Spleen (tissue), 11 donors: ENCODE results near the gene PCCA. TPM values are rescaled to one million over a fixed set of nuclear protein-coding genes. Genes with fewer than 3 reads are reported as not detected.

Source experiments
- DNase-seq: peaks from one replicate; pipeline ENCODE4 v3.0.0-alpha.2; 2020
- H3K27ac ChIP-seq, 8 donors: fragments of 200-600 bp; sonication (generic) in 7 of 8; 1 replicate in 4 of 8; 2 replicates in 4 of 8; pipeline versions ENCODE4 v1.5.0 to v1.8.0; 2016 to 2021; ENCODE audit warnings: inconsistent platforms in 4 of 8, mild to moderate bottlenecking in 4 of 8, moderate library complexity in 1 of 8
- H3K27me3 ChIP-seq, 7 donors: fragments of 200-600 bp; sonication (generic) in 6 of 7; replicated peaks in 1 of 7; 1 replicate in 4 of 7; 2 replicates in 3 of 7; pipeline versions ENCODE4 v1.5.0 to v1.8.0; 2016 to 2021; ENCODE audit warnings: inconsistent platforms in 3 of 7, mild to moderate bottlenecking in 1 of 7
- H3K36me3 ChIP-seq, 6 donors: fragments of 200-600 bp; sonication (generic) in 5 of 6; 1 replicate in 4 of 6; 2 replicates in 2 of 6; pipeline versions ENCODE4 v1.5.0 to v1.8.0; 2016 to 2021; ENCODE audit warnings: inconsistent platforms in 2 of 6
- H3K4me1 ChIP-seq, 6 donors: fragments of 200-600 bp; sonication (generic) in 5 of 6; 1 replicate in 3 of 6; 2 replicates in 3 of 6; pipeline versions ENCODE4 v1.5.0 to v1.8.0; 2016 to 2021; ENCODE audit warnings: inconsistent platforms in 3 of 6
- H3K4me3 ChIP-seq, 8 donors: fragments of 200-600 bp; sonication (generic) in 7 of 8; 1 replicate in 4 of 8; 2 replicates in 4 of 8; pipeline versions ENCODE4 v1.5.0 to v1.8.0; 2016 to 2021; ENCODE audit warnings: inconsistent platforms in 4 of 8, mild to moderate bottlenecking in 4 of 8, moderate library complexity in 2 of 8
- H3K9me3 ChIP-seq, 8 donors: fragments of 200-600 bp; sonication (generic) in 7 of 8; 1 replicate in 4 of 8; 2 replicates in 4 of 8; pipeline versions ENCODE4 v1.5.0 to v1.8.0; 2016 to 2021; ENCODE audit warnings: inconsistent platforms in 4 of 8
- CTCF ChIP-seq, 11 experiments: fragments of 200-600 bp in 7 of 11; fragments of 450-650 bp in 4 of 11; sonication (generic) in 4 of 11; IDR thresholded peaks in 8 of 11; conservative IDR thresholded peaks in 3 of 11; 1 replicate in 7 of 11; 2 replicates in 4 of 11; pipeline versions ENCODE4 v1.4.0 to v1.8.0; 2016 to 2021; ENCODE audit warnings: antibody characterized with exemption in 11 of 11, inconsistent platforms in 4 of 11, mild to moderate bottlenecking in 1 of 11
- POLR2A ChIP-seq, 3 donors: fragments of 450-650 bp; IDR thresholded peaks; one replicate each; pipeline ENCODE4 v1.5.1; 2017; ENCODE audit warnings: antibody characterized with exemption in 3 of 3, mild to moderate bottlenecking in 1 of 3
- POLR2AphosphoS5 ChIP-seq, 3 donors: sonication (generic); formaldehyde crosslinking; IDR thresholded peaks; one replicate each; pipeline ENCODE4 v1.5.1; 2017; ENCODE audit warnings: antibody characterized with exemption in 3 of 3
- WGBS, 5 donors: extraction: QIAGEN DNeasy Blood & Tissue Kit in 3 of 5; methylation state at CpG; one replicate each; pipeline versions ENCODE4 v1.1.5 to v1.1.7; 2013 to 2018; 5-methylcytosine and 5-hydroxymethylcytosine counted together
- intact Hi-C: fragments of 100-400 bp; cut with DNase I; formaldehyde crosslinking; loops from one replicate; pipeline ENCODE4 v1.15.0; 2023; ENCODE audit warnings: low total_unique reads
- polyA plus RNA-seq, 3 donors: library from polyadenylated mRNA; stranded (reverse); fragments of 200-250 nt; gene quantifications; one replicate each; pipeline ENCODE4 v1.2.1, GENCODE V29; 2013
- total RNA-seq, 7 donors: library from RNA; depleted of rRNA in 3 of 7; stranded (reverse); fragments of >200 nt in 3 of 7; fragmentation: NEBNext Ultra II Directional in 4 of 7; extraction: Animal tissue kit (Norgen Biotek cat#: 25700) in 4 of 7; gene quantifications; one replicate each; pipeline versions ENCODE4 v1.1.0 to v1.2.1, GENCODE V29; 2016 to 2021
- donor health status: healthy with polysubstance abuse.
- donor health status: DM: no; HTN: no; CAD: no; lungs with moderate emphysema.
- donor health status: DM: no; HTN: no; CAD: no.
- donor health status: Bipolar disorder and iron deficiency.
- donor health status: healthy.
- donor health status: DM: no; HTN: no; CAD: no.
- donor health status: DM: yes; HTN: yes; CAD: no.

The PCCA gene
- total and polyA plus RNA-seq, 10 donors = 9.3 to 54.9 (median 43.9) TPM

GRCh38 chr13:100503622-100504021, 414.7 kb downstream of the PCCA start:
- H3K4me3 ChIP-seq = no peak overlapping the region
- DNase-seq = no peak
- TF ChIP-seq CTCF (IDR thresholded peaks at IDR 0.05 in 8 of 11, conservative IDR thresholded peaks at IDR 0.05 in 3 of 11) (no peak), POLR2AphosphoS5 (IDR thresholded peaks at IDR 0.05) (no peak), POLR2A (IDR thresholded peaks at IDR 0.05) (no peak)
- no peaks in the 10 kb centered on the region for H3K9me3 ChIP-seq
- H3K4me1 ChIP-seq = peaks cover 0 to 18% (median 12%) of the 10 kb centered on the region in 6 donors
- 94 to 100% (median 96%) methylated on average over 3 of the region's 3 CpGs for WGBS, 5 donors
- intact Hi-C loops = no loop called here
- H3K27me3 ChIP-seq = no peaks in the 10 kb centered on the region
- no peaks in the 10 kb centered on the region for H3K36me3 ChIP-seq
- H3K27ac ChIP-seq = no peak overlapping the region

- H3K27me3 ChIP-seq = no peaks in the 10 kb centered on the region
- intact Hi-C loops = no loop called here
- peaks cover 0 to 18% (median 12%) of the 10 kb centered on the region in 6 donors for H3K4me1 ChIP-seq
- H3K27ac ChIP-seq = no peak overlapping the region
- no peaks in the 10 kb centered on the region for H3K36me3 ChIP-seq
- 70 to 77% (median 75%) methylated on average over 12 to 15 of the region's 15 CpGs for WGBS, 5 donors
- no peak overlapping the region for H3K4me3 ChIP-seq
- no peak for DNase-seq
- no peak for TF ChIP-seq CTCF (IDR thresholded peaks at IDR 0.05 in 8 of 11, conservative IDR thresholded peaks at IDR 0.05 in 3 of 11)
- no peak for TF ChIP-seq POLR2A (IDR thresholded peaks at IDR 0.05)
- no peak for TF ChIP-seq POLR2AphosphoS5 (IDR thresholded peaks at IDR 0.05)
- H3K9me3 ChIP-seq = no peaks in the 10 kb centered on the region
These were observed 417.3 kb downstream of the PCCA start for GRCh38 chr13:100506154-100506553.

GRCh38 chr13:100506600-100507422, 417.9 kb downstream of the PCCA start:
- intact Hi-C loops = no loop called here
- TF ChIP-seq CTCF (IDR thresholded peaks at IDR 0.05 in 8 of 11, conservative IDR thresholded peaks at IDR 0.05 in 3 of 11) = no peak
- no peak for TF ChIP-seq POLR2AphosphoS5 (IDR thresholded peaks at IDR 0.05)
- no peak for TF ChIP-seq POLR2A (IDR thresholded peaks at IDR 0.05)
- no peak for DNase-seq
- Histone ChIP-seq H3K36me3 (no peaks in the 10 kb centered on the region), H3K27me3 (no peaks in the 10 kb centered on the region), H3K4me1 (peaks cover 0 to 18% (median 14%) of the 10 kb centered on the region in 6 donors), H3K9me3 (no peaks in the 10 kb centered on the region), H3K4me3 (no peak overlapping the region), H3K27ac (no peak overlapping the region)
- 45 to 51% (median 48%) methylated on average over 9 of the region's 9 CpGs for WGBS, 5 donors

GRCh38 chr13:100508455-100508854, 419.6 kb downstream of the PCCA start:
- DNase-seq = no peak
- Histone ChIP-seq H3K9me3 (no peaks in the 10 kb centered on the region), H3K27ac (no peak overlapping the region), H3K4me1 (peaks cover 0 to 18% (median 14%) of the 10 kb centered on the region in 6 donors), H3K36me3 (no peaks in the 10 kb centered on the region), H3K4me3 (no peak overlapping the region), H3K27me3 (no peaks in the 10 kb centered on the region)
- 95 to 99% (median 97%) methylated on average over 6 of the region's 6 CpGs for WGBS, 5 donors
- intact Hi-C loops = no loop called here
- TF ChIP-seq CTCF (IDR thresholded peaks at IDR 0.05 in 8 of 11, conservative IDR thresholded peaks at IDR 0.05 in 3 of 11) = no peak
- TF ChIP-seq POLR2AphosphoS5 (IDR thresholded peaks at IDR 0.05) = no peak
- TF ChIP-seq POLR2A (IDR thresholded peaks at IDR 0.05) = no peak
